Testis (tissue), 3 donors: ENCODE data around the gene CHMP2B. TPM values are rescaled to one million over a fixed set of nuclear protein-coding genes. Genes with fewer than 3 reads are reported as not detected.

ENCODE experiments used
- DNase-seq: peaks from one replicate; pipeline ENCODE4 v3.0.0-alpha.2; 2019
- H3K27ac ChIP-seq, 2 donors: fragments of 200-600 bp; sonication (generic); one replicate each; pipeline ENCODE4 v1.5.1; 2019
- H3K27me3 ChIP-seq: fragments of 200-600 bp; sonication (generic); one replicate; pipeline ENCODE4 v1.5.1; 2019
- H3K36me3 ChIP-seq: fragments of 200-600 bp; sonication (generic); one replicate; pipeline ENCODE4 v1.5.1; 2017; ENCODE audit warnings: low read depth; ENCODE audit errors: missing control alignments
- H3K4me1 ChIP-seq: fragments of 200-600 bp; sonication (generic); one replicate; pipeline ENCODE4 v1.5.1; 2019
- H3K4me3 ChIP-seq, 2 donors: fragments of 200-600 bp; sonication (generic); one replicate each; pipeline ENCODE4 v1.5.1; 2017 to 2019
- H3K9me3 ChIP-seq: fragments of 200-600 bp; sonication (generic); one replicate; pipeline ENCODE4 v1.5.1; 2017
- POLR2A ChIP-seq: fragments of 450-650 bp; IDR thresholded peaks from one replicate; pipeline ENCODE4 v1.6.1; 2017; ENCODE audit warnings: antibody characterized with exemption, mild to moderate bottlenecking, moderate library complexity
- WGBS, 2 donors: methylation state at CpG; one replicate each; pipeline ENCODE4 v1.1.5; 2018; 5-methylcytosine and 5-hydroxymethylcytosine counted together
- intact Hi-C: fragments of 100-400 bp; cut with DNase I; formaldehyde crosslinking; loops from one replicate; pipeline ENCODE4 v1.15.1; 2023; ENCODE audit warnings: low total_unique reads
- polyA plus RNA-seq: library from polyadenylated mRNA; stranded (reverse); fragments of 350-450 nt; fragmentation: Illumina TruSeq; extraction: RNeasy Lipid Tissue Mini Kit (QIAGEN cat#74804); gene quantifications from one replicate; pipeline ENCODE4 v1.2.3, GENCODE V29; 2014; ENCODE audit warnings: low read depth, low replicate concordance; ENCODE audit not compliant: insufficient read depth
- total RNA-seq, 2 donors: library from RNA; depleted of rRNA; stranded (reverse); fragments of >200 nt; gene quantifications; one replicate each; pipeline ENCODE4 v1.2.3, GENCODE V29; 2016
- TF ChIP-seq, protein P1 (sequence below), 3 experiments: fragments of 450-650 bp in 2 of 3; fragments of 200-600 bp in 1 of 3; sonication (generic) in 1 of 3; IDR thresholded peaks; one replicate each; pipeline ENCODE4 v1.5.1; 2016 to 2019; ENCODE audit warnings: antibody characterized with exemption in 3 of 3, mild to moderate bottlenecking in 2 of 3, moderate library complexity in 1 of 3

CHMP2B gene
- total and polyA plus RNA-seq, 3 donors from 2014 or later: 26.5 to 27.7 (median 26.5) TPM

- TF ChIP-seq, protein P1, sequence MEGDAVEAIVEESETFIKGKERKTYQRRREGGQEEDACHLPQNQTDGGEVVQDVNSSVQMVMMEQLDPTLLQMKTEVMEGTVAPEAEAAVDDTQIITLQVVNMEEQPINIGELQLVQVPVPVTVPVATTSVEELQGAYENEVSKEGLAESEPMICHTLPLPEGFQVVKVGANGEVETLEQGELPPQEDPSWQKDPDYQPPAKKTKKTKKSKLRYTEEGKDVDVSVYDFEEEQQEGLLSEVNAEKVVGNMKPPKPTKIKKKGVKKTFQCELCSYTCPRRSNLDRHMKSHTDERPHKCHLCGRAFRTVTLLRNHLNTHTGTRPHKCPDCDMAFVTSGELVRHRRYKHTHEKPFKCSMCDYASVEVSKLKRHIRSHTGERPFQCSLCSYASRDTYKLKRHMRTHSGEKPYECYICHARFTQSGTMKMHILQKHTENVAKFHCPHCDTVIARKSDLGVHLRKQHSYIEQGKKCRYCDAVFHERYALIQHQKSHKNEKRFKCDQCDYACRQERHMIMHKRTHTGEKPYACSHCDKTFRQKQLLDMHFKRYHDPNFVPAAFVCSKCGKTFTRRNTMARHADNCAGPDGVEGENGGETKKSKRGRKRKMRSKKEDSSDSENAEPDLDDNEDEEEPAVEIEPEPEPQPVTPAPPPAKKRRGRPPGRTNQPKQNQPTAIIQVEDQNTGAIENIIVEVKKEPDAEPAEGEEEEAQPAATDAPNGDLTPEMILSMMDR (IDR thresholded peaks at IDR 0.05): no peak
- no peak for TF ChIP-seq POLR2A
- no peaks in the 10 kb centered on the region for H3K27me3 ChIP-seq
- H3K36me3 ChIP-seq: no peaks in the 10 kb centered on the region
- no peak overlapping the region for H3K27ac ChIP-seq
- DNase-seq: no peak
- intact Hi-C loops: no loop called here
- H3K4me1 ChIP-seq: no peaks in the 10 kb centered on the region
- H3K4me3 ChIP-seq: no peak overlapping the region
- no peaks in the 10 kb centered on the region for H3K9me3 ChIP-seq
Measured at GRCh38 chr3:87198774-87199173, 28.3 kb upstream of the CHMP2B start.

DNA sequence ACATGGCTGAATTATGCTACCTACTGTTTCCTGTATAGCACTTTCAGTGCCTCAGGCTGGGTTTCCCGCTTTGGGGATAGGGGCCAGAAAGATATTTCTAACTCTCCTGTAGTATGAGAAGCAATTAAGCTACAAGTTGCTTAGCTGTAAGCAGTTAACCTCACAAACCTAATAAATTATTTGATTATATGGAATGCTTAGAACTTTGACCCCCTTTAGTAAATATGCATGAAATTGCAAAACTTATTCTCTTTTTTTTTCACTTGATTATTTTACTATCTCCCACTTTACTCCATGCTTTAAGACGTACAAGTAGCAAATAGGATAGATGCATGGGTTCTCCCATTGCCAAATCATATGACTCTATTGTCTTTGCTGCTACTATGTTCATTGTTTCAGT, 27.5 kb upstream of the CHMP2B start:
- WGBS, 2 donors: 68 to 70% methylated on average over 2 of the region's 2 CpGs
- Histone ChIP-seq H3K27ac (no peak overlapping the region), H3K4me3 (no peak overlapping the region), H3K4me1 (no peaks in the 10 kb centered on the region), H3K9me3 (no peaks in the 10 kb centered on the region), H3K27me3 (no peaks in the 10 kb centered on the region), H3K36me3 (no peaks in the 10 kb centered on the region)
- no peak for DNase-seq
- intact Hi-C loops: no loop called here
- TF ChIP-seq POLR2A: no peak
- TF ChIP-seq, protein P1 (IDR thresholded peaks at IDR 0.05): no peak

- intact Hi-C loops: no loop called here
- WGBS, 2 donors: 74 to 82% methylated on average over 3 of the region's 3 CpGs
- DNase-seq: no peak
- no peaks in the 10 kb centered on the region for H3K4me1 ChIP-seq
- no peaks in the 10 kb centered on the region for H3K9me3 ChIP-seq
- no peak overlapping the region for H3K4me3 ChIP-seq
- H3K27ac ChIP-seq: no peak overlapping the region
- no peak for TF ChIP-seq POLR2A
- TF ChIP-seq, protein P1 (IDR thresholded peaks at IDR 0.05): no peak
- H3K27me3 ChIP-seq: no peaks in the 10 kb centered on the region
- no peaks in the 10 kb centered on the region for H3K36me3 ChIP-seq
Measured at GRCh38 chr3:87200060-87200647, 27.0 kb upstream of the CHMP2B start.

DNA sequence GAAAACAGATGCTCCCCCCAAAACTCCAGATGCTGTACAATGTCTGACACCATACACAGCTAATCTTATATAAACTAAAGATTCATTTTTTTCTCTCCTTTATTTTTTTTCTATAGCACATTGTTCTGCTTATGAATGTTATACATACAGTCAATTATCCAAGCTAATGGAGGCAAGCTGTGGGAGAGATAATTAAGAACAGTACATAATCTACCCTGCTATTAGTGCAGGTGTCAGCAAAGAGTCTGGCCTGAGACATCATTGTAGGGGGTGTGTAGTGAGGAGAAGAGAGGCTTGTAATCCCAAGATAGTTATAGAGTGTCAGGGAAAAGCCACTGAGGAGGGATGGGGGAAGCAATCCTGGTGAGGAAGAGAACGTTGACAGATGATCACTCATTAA, 25.4 kb upstream of the CHMP2B start:
- 71 to 80% methylated on average over 1 of the region's 1 CpG for WGBS, 2 donors
- intact Hi-C loops: no loop called here

GRCh38 chr3:87203809-87204208, 23.3 kb upstream of the CHMP2B start:
- Histone ChIP-seq H3K27me3 (no peaks in the 10 kb centered on the region), H3K27ac (no peak overlapping the region), H3K36me3 (no peaks in the 10 kb centered on the region), H3K4me1 (no peaks in the 10 kb centered on the region), H3K4me3 (no peak overlapping the region), H3K9me3 (no peaks in the 10 kb centered on the region)
- intact Hi-C loops: no loop called here
- TF ChIP-seq, protein P1 (IDR thresholded peaks at IDR 0.05): no peak
- TF ChIP-seq POLR2A: no peak
- WGBS, 2 donors: 35 to 38% methylated on average over 1 of the region's 1 CpG
- DNase-seq: no peak

More for the DNA sequence above, 25.4 kb upstream of the CHMP2B start:
- no peak overlapping the region for H3K4me3 ChIP-seq
- no peaks in the 10 kb centered on the region for H3K36me3 ChIP-seq
- no peaks in the 10 kb centered on the region for H3K4me1 ChIP-seq
- H3K27ac ChIP-seq: no peak overlapping the region
- no peaks in the 10 kb centered on the region for H3K27me3 ChIP-seq
- DNase-seq: no peak
- TF ChIP-seq POLR2A: no peak
- TF ChIP-seq, protein P1 (IDR thresholded peaks at IDR 0.05): no peak
- no peaks in the 10 kb centered on the region for H3K9me3 ChIP-seq
